Measurements from ENCODE around the gene LYPD5. TPM values are rescaled to one million over a fixed set of nuclear protein-coding genes. Genes with fewer than 3 reads are reported as not detected.
A peak's percentile ranks its signal among the peaks of the same experiment; 100 is the strongest.

LYPD5 gene
- total and polyA plus RNA-seq, 2 of the 13 experiments (the other 11 are each of a cell fraction or from before 2014, with no cell fraction given), result not detected

DNA sequence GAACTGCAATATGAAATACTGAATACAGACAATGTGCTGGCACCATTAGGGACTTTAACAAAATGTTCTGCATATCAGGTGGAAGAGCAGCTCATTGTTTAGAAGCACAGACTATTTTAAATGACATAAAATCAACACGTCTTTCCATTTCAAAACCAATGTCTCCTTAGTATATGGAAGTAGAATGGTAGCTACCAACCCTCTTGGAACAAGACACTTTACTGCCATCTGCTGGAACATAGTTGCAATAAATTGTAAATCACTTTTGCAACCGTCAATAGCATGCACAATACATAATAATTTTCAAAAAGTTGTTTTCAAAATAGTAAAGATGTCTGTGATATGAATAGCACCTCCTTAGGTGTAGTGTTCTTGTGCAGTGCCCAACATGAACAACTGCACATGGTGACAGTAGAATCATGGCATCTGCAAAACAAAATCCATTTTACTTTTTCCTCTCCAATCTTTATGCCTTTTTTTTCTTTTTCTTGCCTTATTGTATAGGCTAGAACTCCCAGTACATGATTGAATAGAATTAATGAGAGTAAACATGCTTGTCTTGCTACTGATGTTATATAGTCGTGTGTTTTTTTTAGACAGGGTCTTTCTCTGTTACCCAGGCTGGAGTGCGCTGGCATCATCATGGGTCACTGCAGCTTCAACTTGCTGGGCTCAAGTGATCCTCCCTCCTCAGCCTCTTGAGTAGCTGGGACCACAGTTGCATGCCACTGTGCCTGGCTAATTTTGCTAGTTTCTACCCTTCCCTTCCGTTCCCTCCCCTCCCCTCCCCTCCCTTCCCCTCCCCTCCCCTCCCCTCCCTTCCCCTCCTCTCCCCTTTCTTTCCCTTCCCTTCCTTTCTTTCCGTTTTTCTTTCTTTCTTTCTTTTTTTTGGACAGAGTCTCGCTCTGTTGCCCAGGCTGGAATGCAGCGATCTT is 7.8 kb upstream of the LYPD5 start:
- Histone ChIP-seq H3K27ac (ENCODE audit: extremely low read length, insufficient read depth, low read length) (no peak overlapping the region), H3K4me2 (ENCODE audit: low read depth, low read length) (no peak overlapping the region), H4K20me1 (ENCODE audit: insufficient read depth, low read length) (no peaks in the 10 kb centered on the region), H3K9ac (ENCODE audit: insufficient read depth, low read depth, low read length) (no peak overlapping the region), H3K4me1 (ENCODE audit: insufficient read depth, low read length) (no peaks in the 10 kb centered on the region), H3K36me3 (replicated peaks in 1 of 2; ENCODE audit: control insufficient read depth in 1 of 2, insufficient read depth in 2 of 2, low read length in 2 of 2) (no peaks in the 10 kb centered on the region), H3K4me3 (replicated peaks in 1 of 3; ENCODE audit: insufficient read depth in 1 of 3, low read depth in 2 of 3, low read length in 3 of 3) (no peak overlapping the region), H2AFZ (ENCODE audit: low read length) (no peak overlapping the region), H3K79me2 (ENCODE audit: insufficient read depth, low read length) (no peaks in the 10 kb centered on the region), H3K27me3 (ENCODE audit: control insufficient read depth in 1 of 2, insufficient read depth in 2 of 2, low read length in 2 of 2) (no peaks in the 10 kb centered on the region), H3K9me3 (ENCODE audit: low read length) (peaks cover 4% of the 10 kb centered on the region)
- peak; percentile 62 for FAIRE-seq
- WGBS (ENCODE audit: low lambda C conversion rate), result 5% methylated on average over 8 of the region's 8 CpGs
- POLR2A ChIA-PET, result no interaction called here
- intact Hi-C loops (cut with micrococcal nuclease; ENCODE audit: unreplicated experiment), result no loop called here
- CTCF ChIA-PET (ENCODE audit: low intra/inter-chr PET ratio, low total read pairs), result no interaction called here
- in situ Hi-C loops (cut with HindIII; ENCODE audit: extremely low pct_ligation_motif_present, low pct_unique_long_range_greater_than_20kb), result no loop called here
- TF ChIP-seq RELA (CRISPR knock-in tag; IDR thresholded peaks at IDR 0.05) (no peak), STAG1 (CRISPR knock-in tag; IDR thresholded peaks at IDR 0.05) (peak; percentile 48), ZNF782 (CRISPR knock-in tag; IDR thresholded peaks at IDR 0.05; ENCODE audit: borderline replicate concordance) (no peak), U2AF1 (optimal IDR thresholded peaks at IDR 0.05; ENCODE audit: low read depth, low read length) (no peak), PCBP1 (IDR thresholded peaks at IDR 0.05; ENCODE audit: borderline replicate concordance, low read depth, low read length) (0 out of 2 replicates have a peak, but pooled peaks have one; percentile 83), BRD4 (CRISPR knock-in tag; IDR thresholded peaks at IDR 0.05) (no peak), ATF7-NPFF (CRISPR knock-in tag; IDR thresholded peaks at IDR 0.05; ENCODE audit: low read depth) (no peak), ZNF468 (CRISPR knock-in tag; IDR thresholded peaks at IDR 0.05) (no peak), HNRNPK (IDR thresholded peaks at IDR 0.05; ENCODE audit: low read depth, low read length, poor library complexity, severe bottlenecking) (peak; percentile 87), ELF1 (CRISPR knock-in tag; IDR thresholded peaks at IDR 0.05) (no peak), RAD21 (CRISPR knock-in tag; IDR thresholded peaks at IDR 0.05) (0 out of 2 replicates have a peak, but pooled peaks have one; percentile 12), DNMT3B (CRISPR knock-in tag; conservative IDR thresholded peaks at IDR 0.05) (no peak)
- TF ChIP-seq, protein P1, sequence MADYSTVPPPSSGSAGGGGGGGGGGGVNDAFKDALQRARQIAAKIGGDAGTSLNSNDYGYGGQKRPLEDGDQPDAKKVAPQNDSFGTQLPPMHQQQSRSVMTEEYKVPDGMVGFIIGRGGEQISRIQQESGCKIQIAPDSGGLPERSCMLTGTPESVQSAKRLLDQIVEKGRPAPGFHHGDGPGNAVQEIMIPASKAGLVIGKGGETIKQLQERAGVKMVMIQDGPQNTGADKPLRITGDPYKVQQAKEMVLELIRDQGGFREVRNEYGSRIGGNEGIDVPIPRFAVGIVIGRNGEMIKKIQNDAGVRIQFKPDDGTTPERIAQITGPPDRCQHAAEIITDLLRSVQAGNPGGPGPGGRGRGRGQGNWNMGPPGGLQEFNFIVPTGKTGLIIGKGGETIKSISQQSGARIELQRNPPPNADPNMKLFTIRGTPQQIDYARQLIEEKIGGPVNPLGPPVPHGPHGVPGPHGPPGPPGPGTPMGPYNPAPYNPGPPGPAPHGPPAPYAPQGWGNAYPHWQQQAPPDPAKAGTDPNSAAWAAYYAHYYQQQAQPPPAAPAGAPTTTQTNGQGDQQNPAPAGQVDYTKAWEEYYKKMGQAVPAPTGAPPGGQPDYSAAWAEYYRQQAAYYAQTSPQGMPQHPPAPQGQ (CRISPR knock-in tag; IDR thresholded peaks at IDR 0.05; ENCODE audit: borderline replicate concordance), result no peak
- TF ChIP-seq, protein P2, sequence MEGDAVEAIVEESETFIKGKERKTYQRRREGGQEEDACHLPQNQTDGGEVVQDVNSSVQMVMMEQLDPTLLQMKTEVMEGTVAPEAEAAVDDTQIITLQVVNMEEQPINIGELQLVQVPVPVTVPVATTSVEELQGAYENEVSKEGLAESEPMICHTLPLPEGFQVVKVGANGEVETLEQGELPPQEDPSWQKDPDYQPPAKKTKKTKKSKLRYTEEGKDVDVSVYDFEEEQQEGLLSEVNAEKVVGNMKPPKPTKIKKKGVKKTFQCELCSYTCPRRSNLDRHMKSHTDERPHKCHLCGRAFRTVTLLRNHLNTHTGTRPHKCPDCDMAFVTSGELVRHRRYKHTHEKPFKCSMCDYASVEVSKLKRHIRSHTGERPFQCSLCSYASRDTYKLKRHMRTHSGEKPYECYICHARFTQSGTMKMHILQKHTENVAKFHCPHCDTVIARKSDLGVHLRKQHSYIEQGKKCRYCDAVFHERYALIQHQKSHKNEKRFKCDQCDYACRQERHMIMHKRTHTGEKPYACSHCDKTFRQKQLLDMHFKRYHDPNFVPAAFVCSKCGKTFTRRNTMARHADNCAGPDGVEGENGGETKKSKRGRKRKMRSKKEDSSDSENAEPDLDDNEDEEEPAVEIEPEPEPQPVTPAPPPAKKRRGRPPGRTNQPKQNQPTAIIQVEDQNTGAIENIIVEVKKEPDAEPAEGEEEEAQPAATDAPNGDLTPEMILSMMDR (CRISPR knock-in tag; IDR thresholded peaks at IDR 0.05), result peak; percentile 51
- DNase-seq (ENCODE audit: low spot score), result peak; percentile 29
- ATAC-seq, result no peak
- no TSS peak for BruUV-seq (replicated peaks)

Measured in HepG2 (cell line).